ENCODE results near the gene TTC28.

DNA sequence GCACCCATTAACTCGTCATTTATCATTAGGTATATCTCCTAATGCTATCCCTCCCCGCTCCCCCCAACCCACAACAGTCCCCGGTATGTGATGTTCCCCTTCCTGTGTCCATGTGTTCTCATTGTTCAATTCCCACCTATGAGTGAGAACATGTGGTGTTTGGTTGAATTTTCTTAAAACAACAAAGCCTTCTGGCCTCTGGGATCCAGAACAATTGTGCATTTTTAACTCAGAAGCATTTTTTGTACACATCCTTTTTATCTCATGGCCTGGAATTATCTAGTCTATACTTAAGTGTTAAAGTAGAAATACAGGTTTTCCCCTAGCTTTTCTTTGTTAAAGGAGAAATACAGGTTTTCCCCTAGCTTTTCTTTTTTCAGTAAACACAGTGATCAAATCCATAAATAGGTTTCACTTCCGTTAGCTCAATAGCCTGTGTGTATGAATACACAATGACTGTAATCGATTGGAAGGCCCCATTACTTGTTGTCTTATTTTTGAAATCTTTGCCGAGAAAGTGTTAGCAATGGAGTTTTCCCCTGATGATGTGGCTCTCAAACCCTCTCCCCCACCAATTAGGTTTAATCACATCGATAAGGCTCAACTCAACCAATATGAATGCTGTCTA lies 635.0 kb downstream of the TTC28 start:
- TF ChIP-seq POLR2A (IDR thresholded peaks at IDR 0.05) (no peak), EP300 (IDR thresholded peaks at IDR 0.05) (no peak), POLR2AphosphoS5 (IDR thresholded peaks at IDR 0.05) (no peak)
- TF ChIP-seq, protein P1, sequence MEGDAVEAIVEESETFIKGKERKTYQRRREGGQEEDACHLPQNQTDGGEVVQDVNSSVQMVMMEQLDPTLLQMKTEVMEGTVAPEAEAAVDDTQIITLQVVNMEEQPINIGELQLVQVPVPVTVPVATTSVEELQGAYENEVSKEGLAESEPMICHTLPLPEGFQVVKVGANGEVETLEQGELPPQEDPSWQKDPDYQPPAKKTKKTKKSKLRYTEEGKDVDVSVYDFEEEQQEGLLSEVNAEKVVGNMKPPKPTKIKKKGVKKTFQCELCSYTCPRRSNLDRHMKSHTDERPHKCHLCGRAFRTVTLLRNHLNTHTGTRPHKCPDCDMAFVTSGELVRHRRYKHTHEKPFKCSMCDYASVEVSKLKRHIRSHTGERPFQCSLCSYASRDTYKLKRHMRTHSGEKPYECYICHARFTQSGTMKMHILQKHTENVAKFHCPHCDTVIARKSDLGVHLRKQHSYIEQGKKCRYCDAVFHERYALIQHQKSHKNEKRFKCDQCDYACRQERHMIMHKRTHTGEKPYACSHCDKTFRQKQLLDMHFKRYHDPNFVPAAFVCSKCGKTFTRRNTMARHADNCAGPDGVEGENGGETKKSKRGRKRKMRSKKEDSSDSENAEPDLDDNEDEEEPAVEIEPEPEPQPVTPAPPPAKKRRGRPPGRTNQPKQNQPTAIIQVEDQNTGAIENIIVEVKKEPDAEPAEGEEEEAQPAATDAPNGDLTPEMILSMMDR (IDR thresholded peaks at IDR 0.05), result no peak

All from sigmoid colon (tissue), 4 donors.